Measurements from ENCODE around the gene ZBTB44. TPM values are rescaled to one million over a fixed set of nuclear protein-coding genes. Genes with fewer than 3 reads are reported as not detected.

ZBTB44 gene
- total RNA-seq, 1 donor from 2014 or later, result 43.6 TPM

GRCh38 chr11:130183878-130184610, 130.7 kb downstream of the ZBTB44 start:
- H3K27ac Mint-ChIP-seq, result no peak overlapping the region
- no peaks in the 10 kb centered on the region for H3K36me3 ChIP-seq
- H3K36me3 Mint-ChIP-seq, result no peaks in the 10 kb centered on the region

DNA sequence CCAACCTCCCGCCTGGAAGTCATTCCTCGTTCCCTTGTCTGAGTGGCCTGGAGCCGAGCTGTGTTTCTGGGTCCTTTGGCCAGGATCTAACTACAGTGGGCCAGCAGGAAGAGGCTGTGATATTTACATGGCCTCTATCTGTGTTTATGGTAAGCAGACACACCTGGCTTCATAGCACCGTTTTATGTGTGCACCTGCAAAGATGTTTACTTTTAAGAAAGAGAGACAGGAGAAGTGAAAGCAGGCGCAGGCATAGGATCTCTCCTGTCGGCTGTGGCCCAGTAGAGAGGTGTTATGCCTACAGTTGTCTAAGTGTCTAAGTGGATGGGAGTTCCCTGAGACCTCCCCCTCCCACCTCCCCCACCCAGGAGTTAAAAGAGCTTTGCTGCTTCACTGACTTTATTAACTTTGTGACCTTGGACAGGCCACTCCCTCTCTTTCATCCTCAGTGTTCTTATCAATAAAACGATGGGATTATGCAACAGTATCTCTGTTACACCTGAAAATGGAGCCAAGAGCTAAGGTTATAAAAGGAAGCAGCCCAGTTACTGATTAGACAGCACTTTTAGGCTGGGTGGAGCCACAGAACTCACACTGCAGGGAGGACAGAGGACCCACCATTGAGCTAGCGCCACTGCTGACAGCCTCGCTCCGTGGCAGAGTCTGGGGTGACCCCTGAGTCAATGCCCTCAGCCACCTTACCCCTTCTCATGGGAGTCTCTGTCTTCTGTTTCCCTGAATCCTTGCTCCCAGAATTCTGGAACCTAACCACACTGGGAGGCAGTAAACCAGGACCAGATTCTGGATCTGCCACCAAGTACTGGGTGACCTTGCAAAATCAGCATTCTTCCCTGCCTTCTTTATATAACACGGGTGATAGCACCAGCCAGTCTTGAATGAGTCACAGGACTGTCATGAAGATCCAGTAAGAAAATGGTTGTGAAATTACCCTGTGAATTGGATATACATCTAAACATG, 133.1 kb downstream of the ZBTB44 start:
- no peak overlapping the region for H3K27ac ChIP-seq
- peak overlapping the region; percentile 42 for H3K27ac Mint-ChIP-seq
- H3K9me3 ChIP-seq (ENCODE audit: low read depth), result no peaks in the 10 kb centered on the region
- H3K36me3 ChIP-seq, result no peaks in the 10 kb centered on the region
- H3K4me2 ChIP-seq, result no peak overlapping the region
- H3K36me3 Mint-ChIP-seq, result no peaks in the 10 kb centered on the region
- no peaks in the 10 kb centered on the region for H4K20me1 ChIP-seq (ENCODE audit: low read depth)
- no peak overlapping the region for H3K4me3 ChIP-seq
- H3K27me3 Mint-ChIP-seq (ENCODE audit: insufficient read depth, low read depth), result no peaks in the 10 kb centered on the region
- DNase-seq (ENCODE audit: low spot score), result no peak
- H3K79me2 ChIP-seq (ENCODE audit: low read depth), result no peaks in the 10 kb centered on the region
- no peak overlapping the region for H3K4me3 Mint-ChIP-seq
- H3K4me1 Mint-ChIP-seq, result peaks cover 14% of the 10 kb centered on the region
- H3K4me1 ChIP-seq, result peaks cover 6% of the 10 kb centered on the region
- TF ChIP-seq EZH2 (IDR thresholded peaks at IDR 0.05) (no peak), EZH2phosphoT487 (IDR thresholded peaks at IDR 0.05) (no peak)
- TF ChIP-seq, protein P1, sequence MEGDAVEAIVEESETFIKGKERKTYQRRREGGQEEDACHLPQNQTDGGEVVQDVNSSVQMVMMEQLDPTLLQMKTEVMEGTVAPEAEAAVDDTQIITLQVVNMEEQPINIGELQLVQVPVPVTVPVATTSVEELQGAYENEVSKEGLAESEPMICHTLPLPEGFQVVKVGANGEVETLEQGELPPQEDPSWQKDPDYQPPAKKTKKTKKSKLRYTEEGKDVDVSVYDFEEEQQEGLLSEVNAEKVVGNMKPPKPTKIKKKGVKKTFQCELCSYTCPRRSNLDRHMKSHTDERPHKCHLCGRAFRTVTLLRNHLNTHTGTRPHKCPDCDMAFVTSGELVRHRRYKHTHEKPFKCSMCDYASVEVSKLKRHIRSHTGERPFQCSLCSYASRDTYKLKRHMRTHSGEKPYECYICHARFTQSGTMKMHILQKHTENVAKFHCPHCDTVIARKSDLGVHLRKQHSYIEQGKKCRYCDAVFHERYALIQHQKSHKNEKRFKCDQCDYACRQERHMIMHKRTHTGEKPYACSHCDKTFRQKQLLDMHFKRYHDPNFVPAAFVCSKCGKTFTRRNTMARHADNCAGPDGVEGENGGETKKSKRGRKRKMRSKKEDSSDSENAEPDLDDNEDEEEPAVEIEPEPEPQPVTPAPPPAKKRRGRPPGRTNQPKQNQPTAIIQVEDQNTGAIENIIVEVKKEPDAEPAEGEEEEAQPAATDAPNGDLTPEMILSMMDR (IDR thresholded peaks at IDR 0.05), result no peak
- no peaks in the 10 kb centered on the region for H3K27me3 ChIP-seq
- H3K9ac ChIP-seq, result no peak overlapping the region
- H3K9me3 Mint-ChIP-seq, result no peaks in the 10 kb centered on the region
- H3F3A ChIP-seq (ENCODE audit: low read depth), result no peaks in the 10 kb centered on the region
- H2AFZ ChIP-seq (replicated peaks), result no peak overlapping the region

More at GRCh38 chr11:130183878-130184610, 130.7 kb downstream of the ZBTB44 start:
- Histone ChIP-seq H3K27ac (no peak overlapping the region), H3K27me3 (no peaks in the 10 kb centered on the region), H3K9me3 (ENCODE audit: low read depth) (no peaks in the 10 kb centered on the region), H3K4me3 (no peak overlapping the region), H3K79me2 (ENCODE audit: low read depth) (no peaks in the 10 kb centered on the region), H3K4me2 (no peak overlapping the region), H3K4me1 (peaks cover 6% of the 10 kb centered on the region), H2AFZ (replicated peaks) (peak overlapping the region; percentile 19), H3K9ac (no peak overlapping the region), H3F3A (ENCODE audit: low read depth) (no peaks in the 10 kb centered on the region), H4K20me1 (ENCODE audit: low read depth) (no peaks in the 10 kb centered on the region)
- no peak for DNase-seq (ENCODE audit: low spot score)
- Mint-ChIP-seq H3K9me3 (no peaks in the 10 kb centered on the region), H3K4me3 (no peak overlapping the region), H3K4me1 (peaks cover 14% of the 10 kb centered on the region), H3K27me3 (ENCODE audit: insufficient read depth, low read depth) (peaks cover 3% of the 10 kb centered on the region)
- TF ChIP-seq EZH2 (IDR thresholded peaks at IDR 0.05) (no peak), EZH2phosphoT487 (IDR thresholded peaks at IDR 0.05) (no peak)
- TF ChIP-seq, protein P1 (IDR thresholded peaks at IDR 0.05), result no peak

DNA sequence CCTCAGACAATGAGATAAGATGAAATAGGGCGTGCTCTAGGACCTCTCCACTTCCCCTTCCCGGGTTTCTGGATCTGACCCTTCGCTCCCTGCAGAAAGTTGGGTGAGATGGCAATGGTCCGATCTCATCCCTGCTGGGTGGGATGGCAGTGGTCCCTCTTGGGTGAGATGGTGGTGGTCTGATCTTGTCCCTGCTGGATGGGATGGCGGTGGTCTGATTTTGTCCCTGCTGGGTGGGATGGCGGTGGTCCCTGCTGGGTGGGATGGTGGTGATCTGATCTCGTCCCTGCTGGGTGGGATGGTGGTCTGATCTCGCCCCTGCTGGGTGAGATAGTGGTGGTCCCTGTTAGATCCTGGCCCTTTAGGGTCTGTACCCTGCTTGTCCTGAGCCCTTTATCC, 133.8 kb downstream of the ZBTB44 start:
- Mint-ChIP-seq H3K36me3 (no peaks in the 10 kb centered on the region), H3K4me1 (peaks cover 14% of the 10 kb centered on the region), H3K4me3 (no peak overlapping the region), H3K9me3 (no peaks in the 10 kb centered on the region), H3K27ac (peak overlapping the region; percentile 42), H3K27me3 (ENCODE audit: insufficient read depth, low read depth) (no peaks in the 10 kb centered on the region)
- H3K4me2 ChIP-seq, result no peak overlapping the region
- TF ChIP-seq EZH2phosphoT487 (IDR thresholded peaks at IDR 0.05) (no peak), EZH2 (IDR thresholded peaks at IDR 0.05) (no peak)
- TF ChIP-seq, protein P1 (IDR thresholded peaks at IDR 0.05), result no peak
- no peaks in the 10 kb centered on the region for H3K27me3 ChIP-seq
- no peaks in the 10 kb centered on the region for H3K79me2 ChIP-seq (ENCODE audit: low read depth)
- H3K9me3 ChIP-seq (ENCODE audit: low read depth), result no peaks in the 10 kb centered on the region
- no peaks in the 10 kb centered on the region for H4K20me1 ChIP-seq (ENCODE audit: low read depth)
- DNase-seq (ENCODE audit: low spot score), result no peak
- peaks cover 6% of the 10 kb centered on the region for H3K4me1 ChIP-seq
- H3K27ac ChIP-seq, result no peak overlapping the region
- no peak overlapping the region for H2AFZ ChIP-seq (replicated peaks)
- H3K4me3 ChIP-seq, result no peak overlapping the region
- no peaks in the 10 kb centered on the region for H3K36me3 ChIP-seq
- H3F3A ChIP-seq (ENCODE audit: low read depth), result no peaks in the 10 kb centered on the region
- H3K9ac ChIP-seq, result no peak overlapping the region

Measured in neural progenitor cell (in vitro differentiated cells).